Glutamatergic neuron (in vitro differentiated cells): Measurements from ENCODE around the gene ATIC. TPM values are rescaled to one million over a fixed set of nuclear protein-coding genes. Genes with fewer than 3 reads are reported as not detected.

ENCODE experiments used
- DNase-seq: peaks from one replicate; pipeline ENCODE4 v3.0.0; 2022
- H3K27ac Mint-ChIP-seq: one replicate; pipeline ENCODE4 v1.8.0; 2020; ENCODE audit warnings: mild to moderate bottlenecking, mixed read lengths, inconsistent platforms; ENCODE audit not compliant: unreplicated experiment
- H3K27me3 Mint-ChIP-seq: one replicate; pipeline ENCODE4 v1.8.0; 2020; ENCODE audit warnings: mild to moderate bottlenecking, moderate library complexity, mixed read lengths, inconsistent platforms; ENCODE audit not compliant: unreplicated experiment
- H3K36me3 Mint-ChIP-seq: one replicate; pipeline ENCODE4 v1.8.0; 2020; ENCODE audit warnings: mild to moderate bottlenecking, mixed read lengths, inconsistent platforms; ENCODE audit not compliant: unreplicated experiment
- H3K4me1 Mint-ChIP-seq: one replicate; pipeline ENCODE4 v1.8.0; 2020; ENCODE audit warnings: mild to moderate bottlenecking, low read depth, mixed read lengths, inconsistent platforms; ENCODE audit not compliant: unreplicated experiment
- H3K4me3 Mint-ChIP-seq: one replicate; pipeline ENCODE4 v1.8.0; 2020; ENCODE audit warnings: mild to moderate bottlenecking, mixed read lengths, inconsistent platforms; ENCODE audit not compliant: unreplicated experiment
- H3K9me3 Mint-ChIP-seq: one replicate; pipeline ENCODE4 v1.8.0; 2020; ENCODE audit warnings: mild to moderate bottlenecking, moderate library complexity, mixed read lengths, inconsistent platforms; ENCODE audit not compliant: unreplicated experiment
- CTCF ChIP-seq: fragments of 200-600 bp; sonication (generic); IDR thresholded peaks from one replicate; pipeline ENCODE4 v1.5.0; 2021; ENCODE audit not compliant: partially characterized antibody, unreplicated experiment
- total RNA-seq: library from RNA; stranded (reverse); fragmentation: NEBNext Ultra II Directional; extraction: Animal tissue kit (Norgen Biotek cat#: 25700); gene quantifications from one replicate; pipeline ENCODE4 v1.2.1, GENCODE V29; 2021; ENCODE audit not compliant: unreplicated experiment

Gene ATIC
- total RNA-seq, 1 donor from 2014 or later, result 51.5 TPM

- Mint-ChIP-seq H3K4me3 (no peak overlapping the region), H3K27me3 (peaks cover 4% of the 10 kb centered on the region), H3K27ac (no peak overlapping the region), H3K36me3 (peaks cover 5% of the 10 kb centered on the region), H3K4me1 (no peaks in the 10 kb centered on the region), H3K9me3 (no peaks in the 10 kb centered on the region)
- no peak for TF ChIP-seq CTCF
- no peak for DNase-seq
These were observed 62.1 kb downstream of the ATIC start for GRCh38 chr2:215374002-215374401.

- H3K9me3 Mint-ChIP-seq, result no peaks in the 10 kb centered on the region
These were observed 63.0 kb downstream of the ATIC start for GRCh38 chr2:215374642-215375466.

GRCh38 chr2:215375467-215375830 lies 63.6 kb downstream of the ATIC start:
- no peak for TF ChIP-seq CTCF
- Mint-ChIP-seq H3K36me3 (peaks cover 5% of the 10 kb centered on the region), H3K27ac (no peak overlapping the region), H3K27me3 (peaks cover 4% of the 10 kb centered on the region), H3K9me3 (no peaks in the 10 kb centered on the region), H3K4me1 (no peaks in the 10 kb centered on the region), H3K4me3 (no peak overlapping the region)
- DNase-seq, result no peak

More at GRCh38 chr2:215374642-215375466, 63.0 kb downstream of the ATIC start:
- Mint-ChIP-seq H3K4me3 (no peak overlapping the region), H3K36me3 (peaks cover 5% of the 10 kb centered on the region), H3K27ac (no peak overlapping the region), H3K27me3 (peaks cover 4% of the 10 kb centered on the region), H3K4me1 (no peaks in the 10 kb centered on the region)
- TF ChIP-seq CTCF, result no peak
- DNase-seq, result no peak

GRCh38 chr2:215376103-215376780 lies 64.4 kb downstream of the ATIC start:
- no peak overlapping the region for H3K4me3 Mint-ChIP-seq
- no peaks in the 10 kb centered on the region for H3K9me3 Mint-ChIP-seq
- H3K4me1 Mint-ChIP-seq, result no peaks in the 10 kb centered on the region
- no peak for TF ChIP-seq CTCF
- no peak overlapping the region for H3K27ac Mint-ChIP-seq
- DNase-seq, result no peak
- peaks cover 1% of the 10 kb centered on the region for H3K27me3 Mint-ChIP-seq
- H3K36me3 Mint-ChIP-seq, result peaks cover 5% of the 10 kb centered on the region

- no peak for TF ChIP-seq CTCF
- peaks cover 5% of the 10 kb centered on the region for H3K36me3 Mint-ChIP-seq
- peaks cover 1% of the 10 kb centered on the region for H3K27me3 Mint-ChIP-seq
- no peaks in the 10 kb centered on the region for H3K9me3 Mint-ChIP-seq
- DNase-seq, result no peak
- no peak overlapping the region for H3K4me3 Mint-ChIP-seq
- no peaks in the 10 kb centered on the region for H3K4me1 Mint-ChIP-seq
- H3K27ac Mint-ChIP-seq, result no peak overlapping the region
These were observed 65.4 kb downstream of the ATIC start for GRCh38 chr2:215377283-215377682.
